Measurements from ENCODE around the gene PRG3.

DNA sequence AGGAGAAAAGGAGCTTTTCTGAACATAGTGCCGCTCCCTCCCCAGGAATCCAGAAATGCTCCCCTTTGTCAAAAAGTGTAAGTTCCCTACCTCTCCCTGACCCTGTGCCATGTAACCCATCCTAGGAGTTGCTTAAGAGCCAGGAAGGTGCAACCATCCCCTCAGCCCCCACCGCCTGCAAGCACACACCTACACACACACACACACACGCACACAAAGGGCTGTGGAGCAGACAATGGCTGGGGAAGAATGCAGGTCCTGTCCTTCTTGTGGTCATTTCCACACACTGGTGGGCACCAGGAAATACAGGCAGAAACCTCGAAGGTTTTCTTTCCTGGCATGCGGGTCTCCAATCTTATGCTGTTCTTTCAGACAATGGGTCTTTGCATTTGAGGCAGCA is 41.6 kb downstream of the PRG3 start:
- TF ChIP-seq POLR2A (IDR thresholded peaks at IDR 0.05), result no peak
- TF ChIP-seq CTCF (IDR thresholded peaks at IDR 0.05), result no peak
- TF ChIP-seq EP300 (IDR thresholded peaks at IDR 0.05), result no peak
